Nephron (organoid): Measurements from ENCODE around the gene FNDC3B.

Experiments used
- H3K27ac Mint-ChIP-seq, 3 experiments: 2 replicates each; pipeline ENCODE4 v1.8.0; 2020; ENCODE audit warnings: mixed read lengths in 3 of 3, mild to moderate bottlenecking in 2 of 3, moderate library complexity in 1 of 3
- H3K27me3 Mint-ChIP-seq: 2 replicates; pipeline ENCODE4 v1.8.0; 2021; ENCODE audit warnings: low read depth, mild to moderate bottlenecking, moderate library complexity, mixed read lengths
- H3K36me3 Mint-ChIP-seq: 2 replicates; pipeline ENCODE4 v1.8.0; 2020; ENCODE audit warnings: low read depth, mixed read lengths
- H3K4me1 Mint-ChIP-seq: 2 replicates; pipeline ENCODE4 v1.8.0; 2020; ENCODE audit warnings: mixed read lengths
- H3K4me3 Mint-ChIP-seq, 3 experiments: 2 replicates each; pipeline ENCODE4 v1.8.0; 2020; ENCODE audit warnings: mild to moderate bottlenecking in 3 of 3, mixed read lengths in 3 of 3, moderate library complexity in 2 of 3
- H3K9me3 Mint-ChIP-seq: 2 replicates; pipeline ENCODE4 v1.8.0; 2020; ENCODE audit warnings: mixed read lengths
- CTCF ChIP-seq, 3 experiments: fragments of 200-600 bp; sonication (generic); IDR thresholded peaks; one replicate each; pipeline ENCODE4 v1.5.0; 2021; ENCODE audit warnings: antibody characterized with exemption in 3 of 3; ENCODE audit not compliant: unreplicated experiment in 3 of 3

The FNDC3B gene

GRCh38 chr3:172029425-172030098 lies 9.8 kb upstream of the FNDC3B start:
- Mint-ChIP-seq H3K4me1 (no peaks in the 10 kb centered on the region), H3K27me3 (no peaks in the 10 kb centered on the region), H3K4me3 (no peak overlapping the region)

GRCh38 chr3:172030181-172030580 lies 9.2 kb upstream of the FNDC3B start:
- Mint-ChIP-seq H3K9me3 (no peaks in the 10 kb centered on the region), H3K4me1 (no peaks in the 10 kb centered on the region), H3K27me3 (no peaks in the 10 kb centered on the region), H3K36me3 (no peaks in the 10 kb centered on the region), H3K4me3 (no peak overlapping the region), H3K27ac (no peak overlapping the region)
- TF ChIP-seq CTCF (IDR thresholded peaks at IDR 0.05; ENCODE audit: unreplicated experiment in 3 of 3): no peak

More at GRCh38 chr3:172029425-172030098, 9.8 kb upstream of the FNDC3B start:
- Mint-ChIP-seq H3K36me3 (no peaks in the 10 kb centered on the region), H3K9me3 (no peaks in the 10 kb centered on the region), H3K27ac (no peak overlapping the region)
- no peak for TF ChIP-seq CTCF (IDR thresholded peaks at IDR 0.05; ENCODE audit: unreplicated experiment in 3 of 3)

GRCh38 chr3:172031996-172032395 lies 7.4 kb upstream of the FNDC3B start:
- Mint-ChIP-seq H3K27me3 (no peaks in the 10 kb centered on the region), H3K4me1 (no peaks in the 10 kb centered on the region), H3K9me3 (no peaks in the 10 kb centered on the region), H3K36me3 (no peaks in the 10 kb centered on the region), H3K27ac (no peak overlapping the region), H3K4me3 (no peak overlapping the region)
- TF ChIP-seq CTCF (IDR thresholded peaks at IDR 0.05; ENCODE audit: unreplicated experiment in 3 of 3): no peak

- no peak for TF ChIP-seq CTCF (IDR thresholded peaks at IDR 0.05; ENCODE audit: unreplicated experiment in 3 of 3)
- no peaks in the 10 kb centered on the region for H3K36me3 Mint-ChIP-seq
- H3K4me1 Mint-ChIP-seq: peaks cover 10% of the 10 kb centered on the region
- peaks cover 3% of the 10 kb centered on the region for H3K27me3 Mint-ChIP-seq
- H3K9me3 Mint-ChIP-seq: no peaks in the 10 kb centered on the region
- no peak overlapping the region for H3K4me3 Mint-ChIP-seq
- no peak overlapping the region for H3K27ac Mint-ChIP-seq
Measured at GRCh38 chr3:172033396-172033795, 6.0 kb upstream of the FNDC3B start.

- Mint-ChIP-seq H3K36me3 (no peaks in the 10 kb centered on the region), H3K27me3 (peaks cover 3% of the 10 kb centered on the region), H3K9me3 (no peaks in the 10 kb centered on the region), H3K4me1 (peaks cover 16% of the 10 kb centered on the region), H3K27ac (peak overlapping the region in 1 of 3 experiments; percentile 2), H3K4me3 (no peak overlapping the region)
- TF ChIP-seq CTCF (IDR thresholded peaks at IDR 0.05; ENCODE audit: unreplicated experiment in 3 of 3): no peak
Measured at GRCh38 chr3:172034786-172035685, 4.3 kb upstream of the FNDC3B start.
